Heart left ventricle (tissue), 13 donors: ENCODE measurements around the gene FAAP100.
"Not testable (repeated sequence)": the region's sequence is repeated elsewhere in the genome, so short reads cannot be mapped to it uniquely, and the experiment has no call there.

Experiments
- CTCF ChIP-seq, 12 donors: fragments of 200-600 bp; sonication (generic) in 4 of 12; IDR thresholded peaks; one replicate each; pipeline versions ENCODE4 v1.5.0 to v1.8.0; 2018 to 2022; ENCODE audit warnings: antibody characterized with exemption in 12 of 12, mild to moderate bottlenecking in 5 of 12
- POLR2A ChIP-seq, 2 donors: fragments of 450-650 bp; IDR thresholded peaks; one replicate each; pipeline ENCODE4 v1.6.1; 2017; ENCODE audit warnings: antibody characterized with exemption in 2 of 2, mild to moderate bottlenecking in 2 of 2, moderate library complexity in 2 of 2
- donor health status: ischemic (EF 13 %, LVEDD 7.1; RV severe dilation, severe dysfunction).
- donor health status: DM: no; HTN: yes; CAD: no.
- donor health status: DM: no; HTN: no; CAD: no.
- donor health status: ischemic (EF 25% LVEDD 6.9; RV normal size, moderate dysfunction).
- donor health status: ischemic (EF 25% LVEDD 5.7; RV mildly dilated, moderate dysfunction).
- donor health status: ischemic (EF 35%, LVEDD 5.7; RV mildly dilated, moderate dysfunction).
- donor health status: nonischemic (EF 11% LVEDD 7.7; RV severe dilation, severe dysfunction).
- donor health status: DM: yes; HTN: yes; CAD: no.
- donor health status: PGD.
- donor health status: ischemic (EF 29% LVEDD 5.4; RV normal size, mild dysfunction).
- donor health status: nonischemic (EF 23%, LVEDD 6.1; RV moderate dilation, normal function).

GRCh38 chr17:81584771-81585170, 32.6 kb upstream of the FAAP100 start:
- not testable (repeated sequence) for TF ChIP-seq POLR2A, CTCF (IDR thresholded peaks at IDR 0.05)
